ENCODE data around the gene COL8A2. TPM values are rescaled to one million over a fixed set of nuclear protein-coding genes. Genes with fewer than 3 reads are reported as not detected.

Gene COL8A2
- total RNA-seq, 1 experiment from 2014 or later = not detected

DNA sequence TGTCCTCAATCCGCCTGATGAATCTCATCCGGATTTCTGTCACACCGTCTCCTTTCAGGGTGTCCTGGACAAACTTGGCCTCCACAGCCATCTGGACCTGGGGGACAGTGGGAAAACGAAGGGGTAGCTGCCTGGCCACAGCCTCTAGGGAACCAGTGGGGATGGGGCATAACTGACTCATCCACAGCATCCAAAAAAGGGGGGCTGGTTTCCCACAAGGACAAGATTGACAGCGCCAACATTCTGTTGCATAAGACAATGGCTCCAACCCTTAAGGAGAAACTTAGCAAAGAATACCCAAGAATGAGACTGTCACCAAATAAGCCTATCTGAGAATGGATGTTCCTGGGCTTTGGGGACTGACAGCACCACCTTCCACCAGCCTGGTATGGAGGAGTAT lies 12.2 kb upstream of the COL8A2 start:
- no peaks in the 10 kb centered on the region for H3K9me3 Mint-ChIP-seq (ENCODE audit: unreplicated experiment)
- ChIA-PET POLR2A (no interaction called here), CTCF (interaction anchor here (0.8 kb wide), 1 partner anchor 51 kb away, joined by 4 read pairs; no protein-coding TSS in a partner anchor)
- no peaks in the 10 kb centered on the region for H3K27me3 Mint-ChIP-seq (ENCODE audit: insufficient read depth, unreplicated experiment)
- H3K27ac Mint-ChIP-seq (ENCODE audit: low read depth, unreplicated experiment) = no peak overlapping the region
- no peak overlapping the region for H3K4me3 Mint-ChIP-seq (ENCODE audit: unreplicated experiment)
- intact Hi-C loops (cut with micrococcal nuclease) = no loop called here
- DNase-seq (ENCODE audit: unreplicated experiment) = no peak
- TF ChIP-seq, protein P1, sequence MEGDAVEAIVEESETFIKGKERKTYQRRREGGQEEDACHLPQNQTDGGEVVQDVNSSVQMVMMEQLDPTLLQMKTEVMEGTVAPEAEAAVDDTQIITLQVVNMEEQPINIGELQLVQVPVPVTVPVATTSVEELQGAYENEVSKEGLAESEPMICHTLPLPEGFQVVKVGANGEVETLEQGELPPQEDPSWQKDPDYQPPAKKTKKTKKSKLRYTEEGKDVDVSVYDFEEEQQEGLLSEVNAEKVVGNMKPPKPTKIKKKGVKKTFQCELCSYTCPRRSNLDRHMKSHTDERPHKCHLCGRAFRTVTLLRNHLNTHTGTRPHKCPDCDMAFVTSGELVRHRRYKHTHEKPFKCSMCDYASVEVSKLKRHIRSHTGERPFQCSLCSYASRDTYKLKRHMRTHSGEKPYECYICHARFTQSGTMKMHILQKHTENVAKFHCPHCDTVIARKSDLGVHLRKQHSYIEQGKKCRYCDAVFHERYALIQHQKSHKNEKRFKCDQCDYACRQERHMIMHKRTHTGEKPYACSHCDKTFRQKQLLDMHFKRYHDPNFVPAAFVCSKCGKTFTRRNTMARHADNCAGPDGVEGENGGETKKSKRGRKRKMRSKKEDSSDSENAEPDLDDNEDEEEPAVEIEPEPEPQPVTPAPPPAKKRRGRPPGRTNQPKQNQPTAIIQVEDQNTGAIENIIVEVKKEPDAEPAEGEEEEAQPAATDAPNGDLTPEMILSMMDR (IDR thresholded peaks at IDR 0.05; ENCODE audit: unreplicated experiment) = no peak
- H3K36me3 Mint-ChIP-seq (ENCODE audit: insufficient read depth, unreplicated experiment) = peaks cover 42% of the 10 kb centered on the region
- no TSS peak for BruUV-seq (replicated peaks)
- peaks cover 21% of the 10 kb centered on the region for H3K4me1 Mint-ChIP-seq (ENCODE audit: insufficient read depth, unreplicated experiment)

DNA sequence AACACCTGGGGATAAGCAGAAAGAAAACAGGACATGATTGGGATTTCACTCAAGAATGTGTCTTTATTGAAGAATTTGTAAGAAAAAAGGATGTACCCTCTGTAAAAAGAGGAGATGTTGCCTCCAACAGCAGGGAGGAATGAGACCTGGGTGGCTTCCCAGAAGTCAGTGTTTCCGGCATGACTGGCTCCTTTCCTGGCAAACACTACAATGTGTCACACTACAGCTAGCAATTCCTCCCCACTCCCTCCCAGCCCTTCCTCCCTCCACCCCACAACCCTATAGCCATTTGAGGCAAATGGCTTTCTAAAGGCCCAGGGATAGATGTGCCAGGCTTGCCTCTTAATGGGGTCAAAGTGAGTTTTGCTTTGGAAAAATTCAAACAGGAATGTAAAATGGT lies 11.5 kb upstream of the COL8A2 start:
- intact Hi-C loops (cut with micrococcal nuclease) = no loop called here
- TF ChIP-seq, protein P1 (IDR thresholded peaks at IDR 0.05; ENCODE audit: unreplicated experiment) = no peak
- CTCF ChIA-PET = interaction anchor here (0.8 kb wide), 1 partner anchor 51 kb away, joined by 4 read pairs; no protein-coding TSS in a partner anchor
- no peaks in the 10 kb centered on the region for H3K27me3 Mint-ChIP-seq (ENCODE audit: insufficient read depth, unreplicated experiment)
- H3K27ac Mint-ChIP-seq (ENCODE audit: low read depth, unreplicated experiment) = peak overlapping the region; percentile 79
- H3K36me3 Mint-ChIP-seq (ENCODE audit: insufficient read depth, unreplicated experiment) = peaks cover 40% of the 10 kb centered on the region
- no TSS peak for BruUV-seq (replicated peaks)
- peaks cover 21% of the 10 kb centered on the region for H3K4me1 Mint-ChIP-seq (ENCODE audit: insufficient read depth, unreplicated experiment)
- H3K4me3 Mint-ChIP-seq (ENCODE audit: unreplicated experiment) = no peak overlapping the region
- H3K9me3 Mint-ChIP-seq (ENCODE audit: unreplicated experiment) = no peaks in the 10 kb centered on the region
- POLR2A ChIA-PET = no interaction called here
- peak; percentile 69 for DNase-seq (ENCODE audit: unreplicated experiment)

DNA sequence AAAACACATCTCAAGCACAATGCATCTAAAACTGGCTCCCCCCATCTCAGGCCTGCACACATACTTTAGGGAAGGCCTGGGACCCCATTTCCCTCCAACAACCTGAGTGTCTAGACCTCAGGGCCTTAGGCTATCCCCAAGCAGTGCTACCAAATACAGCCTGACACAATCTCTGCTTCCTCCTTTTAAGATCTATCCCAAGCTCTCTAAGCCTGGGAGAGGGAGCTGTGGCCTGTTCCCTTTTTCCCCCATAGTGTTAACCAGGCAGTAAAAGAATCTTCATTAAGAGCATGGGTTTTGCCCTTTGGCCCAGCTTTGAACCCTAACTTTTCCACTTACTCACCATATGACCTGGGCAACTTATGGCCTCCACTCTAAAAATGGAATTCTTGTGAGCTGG lies 10.8 kb upstream of the COL8A2 start:
- Mint-ChIP-seq H3K9me3 (ENCODE audit: unreplicated experiment) (no peaks in the 10 kb centered on the region), H3K4me1 (ENCODE audit: insufficient read depth, unreplicated experiment) (peaks cover 21% of the 10 kb centered on the region)
- intact Hi-C loops (cut with micrococcal nuclease) = loop anchor here (2.0 kb wide), 1 partner anchor 37 kb away; no protein-coding TSS in a partner anchor

DNA sequence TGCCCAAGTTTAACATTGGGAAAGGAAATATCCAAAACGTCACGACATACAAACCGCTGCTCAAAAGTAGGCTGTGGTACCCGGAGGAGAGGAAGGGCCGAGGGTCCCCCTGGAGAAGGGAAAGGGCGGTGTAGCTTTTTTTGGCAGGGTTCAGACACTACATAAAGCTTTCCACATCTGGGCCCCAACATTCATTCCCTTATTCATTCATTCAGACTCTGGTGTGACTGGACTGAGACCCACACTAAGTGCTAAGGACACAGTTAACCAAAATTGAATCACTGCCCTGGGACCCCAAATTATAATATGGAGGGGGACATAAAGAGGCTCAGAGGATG lies 10.3 kb upstream of the COL8A2 start:
- TF ChIP-seq, protein P1 (IDR thresholded peaks at IDR 0.05; ENCODE audit: unreplicated experiment) = no peak
- H3K36me3 Mint-ChIP-seq (ENCODE audit: insufficient read depth, unreplicated experiment) = peaks cover 36% of the 10 kb centered on the region
- H3K4me1 Mint-ChIP-seq (ENCODE audit: insufficient read depth, unreplicated experiment) = peaks cover 21% of the 10 kb centered on the region
- H3K27ac Mint-ChIP-seq (ENCODE audit: low read depth, unreplicated experiment) = peak overlapping the region; percentile 79
- POLR2A ChIA-PET = interaction anchor here (0.6 to 2.3 kb wide), 5 partner anchors 10 to 138 kb away, joined by 3 to 9 read pairs (median 4); partner anchors contain the start of gene TRAPPC3
- intact Hi-C loops (cut with micrococcal nuclease) = loop anchor here (2.0 kb wide), 1 partner anchor 36 kb away; no protein-coding TSS in a partner anchor
- no peak for DNase-seq (ENCODE audit: unreplicated experiment)
- CTCF ChIA-PET = interaction anchor here (0.6 to 2.5 kb wide), 17 partner anchors 10 to 290 kb away, joined by 3 to 15 read pairs (median 5); partner anchors contain the start of gene TRAPPC3
- H3K27me3 Mint-ChIP-seq (ENCODE audit: insufficient read depth, unreplicated experiment) = no peaks in the 10 kb centered on the region
- H3K9me3 Mint-ChIP-seq (ENCODE audit: unreplicated experiment) = no peaks in the 10 kb centered on the region
- H3K4me3 Mint-ChIP-seq (ENCODE audit: unreplicated experiment) = no peak overlapping the region
- BruUV-seq (replicated peaks) = no TSS peak

More for the DNA sequence above, 10.8 kb upstream of the COL8A2 start:
- BruUV-seq (replicated peaks) = no TSS peak
- no peaks in the 10 kb centered on the region for H3K27me3 Mint-ChIP-seq (ENCODE audit: insufficient read depth, unreplicated experiment)
- H3K27ac Mint-ChIP-seq (ENCODE audit: low read depth, unreplicated experiment) = peak overlapping the region; percentile 79
- TF ChIP-seq, protein P1 (IDR thresholded peaks at IDR 0.05; ENCODE audit: unreplicated experiment) = no peak
- H3K36me3 Mint-ChIP-seq (ENCODE audit: insufficient read depth, unreplicated experiment) = peaks cover 36% of the 10 kb centered on the region
- ChIA-PET POLR2A (interaction anchor here (0.6 to 2.3 kb wide), 5 partner anchors 10 to 138 kb away, joined by 3 to 9 read pairs (median 4); partner anchors contain the start of gene TRAPPC3), CTCF (interaction anchor here (0.5 to 1.9 kb wide), 5 partner anchors 22 to 40 kb away, joined by 3 to 5 read pairs (median 4); no protein-coding TSS in a partner anchor)
- H3K4me3 Mint-ChIP-seq (ENCODE audit: unreplicated experiment) = no peak overlapping the region
- no peak for DNase-seq (ENCODE audit: unreplicated experiment)
